WTC11 (cell line): ENCODE results near the gene SART3. TPM values are rescaled to one million over a fixed set of nuclear protein-coding genes. Genes with fewer than 3 reads are reported as not detected.

Source experiments
- ATAC-seq: fragments of 200-7000 bp; cut with Tn5 transposase; 2 replicates; pipeline ENCODE4 v1.10.0; 2021; ENCODE audit warnings: mild to moderate bottlenecking, moderate library complexity
- CTCF ChIA-PET: fragments of 300-600 bp; sonication (Branson Sonifier 250); formaldehyde crosslinking; loops from one replicate; lab custom pipeline; 2021; ENCODE audit warnings: antibody characterized with exemption; lab: Charles Lee
- POLR2A ChIA-PET: fragments of 350-600 bp; sonication (Branson Sonifier 250); formaldehyde crosslinking; loops from one replicate; lab custom pipeline; 2021; ENCODE audit warnings: antibody characterized with exemption; lab: Charles Lee
- DNase-seq: peaks from one replicate; pipeline ENCODE4 v3.0.0; 2021; ENCODE audit warnings: low spot score
- H3K27ac Mint-ChIP-seq: 2 replicates; pipeline ENCODE4 v1.8.0; 2021; ENCODE audit warnings: mixed read lengths
- H3K27me3 Mint-ChIP-seq: 2 replicates; pipeline ENCODE4 v1.8.0; 2021; ENCODE audit warnings: low read depth, mild to moderate bottlenecking, moderate library complexity, mixed read lengths
- H3K36me3 Mint-ChIP-seq: 2 replicates; pipeline ENCODE4 v1.8.0; 2021; ENCODE audit warnings: mixed read lengths
- H3K4me1 Mint-ChIP-seq: 2 replicates; pipeline ENCODE4 v1.8.0; 2022; ENCODE audit warnings: mixed read lengths
- H3K4me3 Mint-ChIP-seq: 2 replicates; pipeline ENCODE4 v1.8.0; 2021; ENCODE audit warnings: mild to moderate bottlenecking, moderate library complexity, mixed read lengths
- H3K9me3 Mint-ChIP-seq: 2 replicates; pipeline ENCODE4 v1.8.0; 2021; ENCODE audit warnings: mixed read lengths
- CBFB ChIP-seq: sonication (generic); formaldehyde crosslinking; IDR thresholded peaks from 2 replicates; pipeline ENCODE4 v1.8.1; 2022; ENCODE audit warnings: mild to moderate bottlenecking, low read depth, missing genetic modification reagents
- FOXK1 ChIP-seq: sonication (generic); formaldehyde crosslinking; IDR thresholded peaks from 2 replicates; pipeline ENCODE4 v1.8.0; 2022; ENCODE audit warnings: mild to moderate bottlenecking, moderate library complexity, missing genetic modification reagents
- MXD4 ChIP-seq: fragments of 250-450 bp; sonication (Bioruptor Pico); IDR thresholded peaks from 2 replicates; pipeline ENCODE4 v1.8.0; 2021; ENCODE audit warnings: mild to moderate bottlenecking, moderate library complexity, borderline replicate concordance
- OVOL2 ChIP-seq: fragments of 250-450 bp; sonication (Bioruptor Pico); IDR thresholded peaks from 2 replicates; pipeline ENCODE4 v1.9.0; 2021; ENCODE audit warnings: mild to moderate bottlenecking, borderline replicate concordance
- TCF7 ChIP-seq: sonication (generic); formaldehyde crosslinking; IDR thresholded peaks from 2 replicates; pipeline ENCODE4 v1.8.0; 2022; ENCODE audit warnings: mild to moderate bottlenecking, low read depth, missing genetic modification reagents, moderate library complexity
- TEAD1 ChIP-seq: sonication (generic); formaldehyde crosslinking; IDR thresholded peaks from 2 replicates; pipeline ENCODE4 v1.8.0; 2022; ENCODE audit warnings: mild to moderate bottlenecking, missing genetic modification reagents
- ZNF219 ChIP-seq: sonication (generic); formaldehyde crosslinking; IDR thresholded peaks from 2 replicates; pipeline ENCODE4 v1.8.0; 2023; ENCODE audit warnings: missing genetic modification reagents, mild to moderate bottlenecking, borderline replicate concordance
- ZNF263 ChIP-seq: sonication (generic); formaldehyde crosslinking; IDR thresholded peaks from 2 replicates; pipeline ENCODE4 v1.8.1; 2022; ENCODE audit warnings: low read depth, mild to moderate bottlenecking, moderate library complexity, missing genetic modification reagents
- total RNA-seq: library from RNA; stranded (reverse); gene quantifications from 3 replicates; pipeline ENCODE4 v1.2.3, GENCODE V29; 2021
- TF ChIP-seq, protein P1 (sequence below): sonication (generic); formaldehyde crosslinking; IDR thresholded peaks from 2 replicates; pipeline ENCODE4 v1.8.1; 2023; ENCODE audit warnings: mild to moderate bottlenecking, missing genetic modification reagents
- TF ChIP-seq, protein P2 (sequence below): fragments of 250-450 bp; sonication (Bioruptor Pico); IDR thresholded peaks from 2 replicates; pipeline ENCODE4 v1.9.0; 2021; ENCODE audit warnings: mild to moderate bottlenecking
- TF ChIP-seq, protein P3 (sequence below): fragments of 250-450 bp; sonication (Bioruptor Pico); IDR thresholded peaks from 2 replicates; pipeline ENCODE4 v2.1.2; 2022; ENCODE audit warnings: mild to moderate bottlenecking, moderate library complexity
- TF ChIP-seq, protein P4 (sequence below): fragments of 200-600 bp; IDR thresholded peaks from 2 replicates; pipeline ENCODE4 v1.8.0; 2022; ENCODE audit warnings: antibody characterized with exemption
- TF ChIP-seq, protein P5 (sequence below): sonication (generic); formaldehyde crosslinking; IDR thresholded peaks from 2 replicates; pipeline ENCODE4 v1.8.0; 2022; ENCODE audit warnings: mild to moderate bottlenecking, missing genetic modification reagents
- TF ChIP-seq, protein P6 (sequence below): fragments of 250-450 bp; sonication (Bioruptor Pico); IDR thresholded peaks from 2 replicates; pipeline ENCODE4 v1.9.0; 2021; ENCODE audit warnings: mild to moderate bottlenecking, borderline replicate concordance
- TF ChIP-seq, protein P7 (sequence below): sonication (generic); formaldehyde crosslinking; IDR thresholded peaks from 2 replicates; pipeline ENCODE4 v1.8.0; 2022; ENCODE audit warnings: mild to moderate bottlenecking, missing genetic modification reagents

The SART3 gene
- total RNA-seq, 1 experiment from 2014 or later: 91.2 TPM

DNA sequence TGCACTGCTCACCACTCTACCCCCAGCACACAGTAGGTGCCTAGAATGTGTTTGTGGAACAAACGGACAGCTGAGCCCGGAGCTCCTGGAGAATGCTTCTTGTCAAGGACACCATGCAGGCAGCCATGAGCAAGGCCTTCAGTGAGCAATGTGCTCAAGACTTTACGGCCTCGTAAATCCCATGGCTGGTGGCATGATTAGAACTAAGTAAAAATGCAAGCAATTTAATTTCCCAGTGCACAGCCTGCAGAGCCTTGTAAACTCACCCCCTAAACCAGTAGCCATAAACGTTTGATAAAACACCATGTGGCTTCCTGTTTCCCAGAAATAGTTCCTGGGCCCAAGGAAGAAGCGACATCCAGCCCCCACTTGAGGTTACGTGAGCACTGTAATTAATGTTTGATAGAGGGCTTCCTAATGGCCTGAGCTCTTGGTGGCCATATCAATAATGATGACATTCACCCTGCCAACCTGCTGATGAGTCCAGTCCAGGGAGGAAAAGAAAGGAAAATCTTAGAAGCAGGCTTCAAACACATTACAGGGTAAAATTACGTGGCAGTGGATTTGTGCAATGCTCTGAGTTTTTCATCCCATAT, 82.3 kb downstream of the SART3 start:
- Mint-ChIP-seq H3K36me3 (no peaks in the 10 kb centered on the region), H3K4me3 (no peak overlapping the region), H3K4me1 (peaks cover 16% of the 10 kb centered on the region), H3K27me3 (no peaks in the 10 kb centered on the region), H3K9me3 (peaks cover 9% of the 10 kb centered on the region), H3K27ac (no peak overlapping the region)
- POLR2A ChIA-PET: no interaction called here
- DNase-seq (no peak), ATAC-seq (no peak)
- CTCF ChIA-PET: interaction anchor here (1.2 kb wide), 1 partner anchor 16 kb away, joined by 3 read pairs; no protein-coding TSS in a partner anchor
- TF ChIP-seq TCF7 (CRISPR knock-in tag) (no peak), ZNF219 (no peak), MXD4 (CRISPR knock-in tag) (no peak), OVOL2 (CRISPR knock-in tag) (no peak), CBFB (CRISPR knock-in tag) (no peak), ZNF263 (no peak)
- TF ChIP-seq, protein P1, sequence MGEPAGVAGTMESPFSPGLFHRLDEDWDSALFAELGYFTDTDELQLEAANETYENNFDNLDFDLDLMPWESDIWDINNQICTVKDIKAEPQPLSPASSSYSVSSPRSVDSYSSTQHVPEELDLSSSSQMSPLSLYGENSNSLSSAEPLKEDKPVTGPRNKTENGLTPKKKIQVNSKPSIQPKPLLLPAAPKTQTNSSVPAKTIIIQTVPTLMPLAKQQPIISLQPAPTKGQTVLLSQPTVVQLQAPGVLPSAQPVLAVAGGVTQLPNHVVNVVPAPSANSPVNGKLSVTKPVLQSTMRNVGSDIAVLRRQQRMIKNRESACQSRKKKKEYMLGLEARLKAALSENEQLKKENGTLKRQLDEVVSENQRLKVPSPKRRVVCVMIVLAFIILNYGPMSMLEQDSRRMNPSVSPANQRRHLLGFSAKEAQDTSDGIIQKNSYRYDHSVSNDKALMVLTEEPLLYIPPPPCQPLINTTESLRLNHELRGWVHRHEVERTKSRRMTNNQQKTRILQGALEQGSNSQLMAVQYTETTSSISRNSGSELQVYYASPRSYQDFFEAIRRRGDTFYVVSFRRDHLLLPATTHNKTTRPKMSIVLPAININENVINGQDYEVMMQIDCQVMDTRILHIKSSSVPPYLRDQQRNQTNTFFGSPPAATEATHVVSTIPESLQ (CRISPR knock-in tag): no peak
- TF ChIP-seq, protein P2, sequence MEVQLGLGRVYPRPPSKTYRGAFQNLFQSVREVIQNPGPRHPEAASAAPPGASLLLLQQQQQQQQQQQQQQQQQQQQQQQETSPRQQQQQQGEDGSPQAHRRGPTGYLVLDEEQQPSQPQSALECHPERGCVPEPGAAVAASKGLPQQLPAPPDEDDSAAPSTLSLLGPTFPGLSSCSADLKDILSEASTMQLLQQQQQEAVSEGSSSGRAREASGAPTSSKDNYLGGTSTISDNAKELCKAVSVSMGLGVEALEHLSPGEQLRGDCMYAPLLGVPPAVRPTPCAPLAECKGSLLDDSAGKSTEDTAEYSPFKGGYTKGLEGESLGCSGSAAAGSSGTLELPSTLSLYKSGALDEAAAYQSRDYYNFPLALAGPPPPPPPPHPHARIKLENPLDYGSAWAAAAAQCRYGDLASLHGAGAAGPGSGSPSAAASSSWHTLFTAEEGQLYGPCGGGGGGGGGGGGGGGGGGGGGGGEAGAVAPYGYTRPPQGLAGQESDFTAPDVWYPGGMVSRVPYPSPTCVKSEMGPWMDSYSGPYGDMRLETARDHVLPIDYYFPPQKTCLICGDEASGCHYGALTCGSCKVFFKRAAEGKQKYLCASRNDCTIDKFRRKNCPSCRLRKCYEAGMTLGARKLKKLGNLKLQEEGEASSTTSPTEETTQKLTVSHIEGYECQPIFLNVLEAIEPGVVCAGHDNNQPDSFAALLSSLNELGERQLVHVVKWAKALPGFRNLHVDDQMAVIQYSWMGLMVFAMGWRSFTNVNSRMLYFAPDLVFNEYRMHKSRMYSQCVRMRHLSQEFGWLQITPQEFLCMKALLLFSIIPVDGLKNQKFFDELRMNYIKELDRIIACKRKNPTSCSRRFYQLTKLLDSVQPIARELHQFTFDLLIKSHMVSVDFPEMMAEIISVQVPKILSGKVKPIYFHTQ (CRISPR knock-in tag): no peak
- TF ChIP-seq, protein P3, sequence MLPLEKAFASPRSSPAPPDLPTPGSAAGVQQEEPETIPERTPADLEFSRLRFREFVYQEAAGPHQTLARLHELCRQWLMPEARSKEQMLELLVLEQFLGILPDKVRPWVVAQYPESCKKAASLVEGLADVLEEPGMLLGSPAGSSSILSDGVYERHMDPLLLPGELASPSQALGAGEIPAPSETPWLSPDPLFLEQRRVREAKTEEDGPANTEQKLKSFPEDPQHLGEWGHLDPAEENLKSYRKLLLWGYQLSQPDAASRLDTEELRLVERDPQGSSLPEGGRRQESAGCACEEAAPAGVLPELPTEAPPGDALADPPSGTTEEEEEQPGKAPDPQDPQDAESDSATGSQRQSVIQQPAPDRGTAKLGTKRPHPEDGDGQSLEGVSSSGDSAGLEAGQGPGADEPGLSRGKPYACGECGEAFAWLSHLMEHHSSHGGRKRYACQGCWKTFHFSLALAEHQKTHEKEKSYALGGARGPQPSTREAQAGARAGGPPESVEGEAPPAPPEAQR: no peak
- TF ChIP-seq, all 79 proteins: peak for 0

DNA sequence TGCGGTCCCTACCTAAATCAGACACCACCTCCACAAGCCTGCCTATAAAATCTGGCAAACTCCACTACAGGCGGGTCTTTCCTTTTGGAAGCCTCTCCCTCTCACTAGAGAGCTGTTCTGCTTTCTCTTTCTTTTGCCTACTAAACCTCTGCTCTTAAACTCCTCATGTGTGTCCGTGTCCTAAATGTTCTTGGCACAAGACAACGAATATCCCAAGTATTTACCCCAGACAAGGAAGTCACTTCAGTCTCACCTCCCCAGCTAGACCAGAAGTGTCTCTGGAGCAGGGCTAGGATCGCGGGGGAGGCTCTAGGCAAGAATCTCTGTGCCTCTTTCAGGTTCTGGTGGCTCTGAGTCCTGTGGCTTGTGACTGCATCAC, 83.1 kb downstream of the SART3 start:
- no peaks in the 10 kb centered on the region for H3K36me3 Mint-ChIP-seq
- no peak for DNase-seq
- no peak overlapping the region for H3K27ac Mint-ChIP-seq
- ChIA-PET POLR2A (no interaction called here), CTCF (no interaction called here)
- H3K4me1 Mint-ChIP-seq: peaks cover 10% of the 10 kb centered on the region
- H3K4me3 Mint-ChIP-seq: no peak overlapping the region
- H3K27me3 Mint-ChIP-seq: no peaks in the 10 kb centered on the region
- no peak for ATAC-seq
- H3K9me3 Mint-ChIP-seq: peaks cover 12% of the 10 kb centered on the region
- no peak for TF ChIP-seq TEAD1 (CRISPR knock-in tag)
- TF ChIP-seq, protein P2 (CRISPR knock-in tag): no peak
- TF ChIP-seq, protein P4, sequence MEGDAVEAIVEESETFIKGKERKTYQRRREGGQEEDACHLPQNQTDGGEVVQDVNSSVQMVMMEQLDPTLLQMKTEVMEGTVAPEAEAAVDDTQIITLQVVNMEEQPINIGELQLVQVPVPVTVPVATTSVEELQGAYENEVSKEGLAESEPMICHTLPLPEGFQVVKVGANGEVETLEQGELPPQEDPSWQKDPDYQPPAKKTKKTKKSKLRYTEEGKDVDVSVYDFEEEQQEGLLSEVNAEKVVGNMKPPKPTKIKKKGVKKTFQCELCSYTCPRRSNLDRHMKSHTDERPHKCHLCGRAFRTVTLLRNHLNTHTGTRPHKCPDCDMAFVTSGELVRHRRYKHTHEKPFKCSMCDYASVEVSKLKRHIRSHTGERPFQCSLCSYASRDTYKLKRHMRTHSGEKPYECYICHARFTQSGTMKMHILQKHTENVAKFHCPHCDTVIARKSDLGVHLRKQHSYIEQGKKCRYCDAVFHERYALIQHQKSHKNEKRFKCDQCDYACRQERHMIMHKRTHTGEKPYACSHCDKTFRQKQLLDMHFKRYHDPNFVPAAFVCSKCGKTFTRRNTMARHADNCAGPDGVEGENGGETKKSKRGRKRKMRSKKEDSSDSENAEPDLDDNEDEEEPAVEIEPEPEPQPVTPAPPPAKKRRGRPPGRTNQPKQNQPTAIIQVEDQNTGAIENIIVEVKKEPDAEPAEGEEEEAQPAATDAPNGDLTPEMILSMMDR: no peak
- TF ChIP-seq, protein P5, sequence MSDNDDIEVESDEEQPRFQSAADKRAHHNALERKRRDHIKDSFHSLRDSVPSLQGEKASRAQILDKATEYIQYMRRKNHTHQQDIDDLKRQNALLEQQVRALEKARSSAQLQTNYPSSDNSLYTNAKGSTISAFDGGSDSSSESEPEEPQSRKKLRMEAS: no peak
- TF ChIP-seq, protein P6, sequence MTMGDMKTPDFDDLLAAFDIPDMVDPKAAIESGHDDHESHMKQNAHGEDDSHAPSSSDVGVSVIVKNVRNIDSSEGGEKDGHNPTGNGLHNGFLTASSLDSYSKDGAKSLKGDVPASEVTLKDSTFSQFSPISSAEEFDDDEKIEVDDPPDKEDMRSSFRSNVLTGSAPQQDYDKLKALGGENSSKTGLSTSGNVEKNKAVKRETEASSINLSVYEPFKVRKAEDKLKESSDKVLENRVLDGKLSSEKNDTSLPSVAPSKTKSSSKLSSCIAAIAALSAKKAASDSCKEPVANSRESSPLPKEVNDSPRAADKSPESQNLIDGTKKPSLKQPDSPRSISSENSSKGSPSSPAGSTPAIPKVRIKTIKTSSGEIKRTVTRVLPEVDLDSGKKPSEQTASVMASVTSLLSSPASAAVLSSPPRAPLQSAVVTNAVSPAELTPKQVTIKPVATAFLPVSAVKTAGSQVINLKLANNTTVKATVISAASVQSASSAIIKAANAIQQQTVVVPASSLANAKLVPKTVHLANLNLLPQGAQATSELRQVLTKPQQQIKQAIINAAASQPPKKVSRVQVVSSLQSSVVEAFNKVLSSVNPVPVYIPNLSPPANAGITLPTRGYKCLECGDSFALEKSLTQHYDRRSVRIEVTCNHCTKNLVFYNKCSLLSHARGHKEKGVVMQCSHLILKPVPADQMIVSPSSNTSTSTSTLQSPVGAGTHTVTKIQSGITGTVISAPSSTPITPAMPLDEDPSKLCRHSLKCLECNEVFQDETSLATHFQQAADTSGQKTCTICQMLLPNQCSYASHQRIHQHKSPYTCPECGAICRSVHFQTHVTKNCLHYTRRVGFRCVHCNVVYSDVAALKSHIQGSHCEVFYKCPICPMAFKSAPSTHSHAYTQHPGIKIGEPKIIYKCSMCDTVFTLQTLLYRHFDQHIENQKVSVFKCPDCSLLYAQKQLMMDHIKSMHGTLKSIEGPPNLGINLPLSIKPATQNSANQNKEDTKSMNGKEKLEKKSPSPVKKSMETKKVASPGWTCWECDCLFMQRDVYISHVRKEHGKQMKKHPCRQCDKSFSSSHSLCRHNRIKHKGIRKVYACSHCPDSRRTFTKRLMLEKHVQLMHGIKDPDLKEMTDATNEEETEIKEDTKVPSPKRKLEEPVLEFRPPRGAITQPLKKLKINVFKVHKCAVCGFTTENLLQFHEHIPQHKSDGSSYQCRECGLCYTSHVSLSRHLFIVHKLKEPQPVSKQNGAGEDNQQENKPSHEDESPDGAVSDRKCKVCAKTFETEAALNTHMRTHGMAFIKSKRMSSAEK (CRISPR knock-in tag): no peak
- TF ChIP-seq, protein P7, sequence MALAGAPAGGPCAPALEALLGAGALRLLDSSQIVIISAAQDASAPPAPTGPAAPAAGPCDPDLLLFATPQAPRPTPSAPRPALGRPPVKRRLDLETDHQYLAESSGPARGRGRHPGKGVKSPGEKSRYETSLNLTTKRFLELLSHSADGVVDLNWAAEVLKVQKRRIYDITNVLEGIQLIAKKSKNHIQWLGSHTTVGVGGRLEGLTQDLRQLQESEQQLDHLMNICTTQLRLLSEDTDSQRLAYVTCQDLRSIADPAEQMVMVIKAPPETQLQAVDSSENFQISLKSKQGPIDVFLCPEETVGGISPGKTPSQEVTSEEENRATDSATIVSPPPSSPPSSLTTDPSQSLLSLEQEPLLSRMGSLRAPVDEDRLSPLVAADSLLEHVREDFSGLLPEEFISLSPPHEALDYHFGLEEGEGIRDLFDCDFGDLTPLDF (CRISPR knock-in tag): no peak
- no peak for TF ChIP-seq FOXK1 (CRISPR knock-in tag)
